ENCODE data around the gene HSPA12A.
"Not testable (repeated sequence)": the region's sequence is repeated elsewhere in the genome, so short reads cannot be mapped to it uniquely, and the experiment has no call there.

The HSPA12A gene

DNA sequence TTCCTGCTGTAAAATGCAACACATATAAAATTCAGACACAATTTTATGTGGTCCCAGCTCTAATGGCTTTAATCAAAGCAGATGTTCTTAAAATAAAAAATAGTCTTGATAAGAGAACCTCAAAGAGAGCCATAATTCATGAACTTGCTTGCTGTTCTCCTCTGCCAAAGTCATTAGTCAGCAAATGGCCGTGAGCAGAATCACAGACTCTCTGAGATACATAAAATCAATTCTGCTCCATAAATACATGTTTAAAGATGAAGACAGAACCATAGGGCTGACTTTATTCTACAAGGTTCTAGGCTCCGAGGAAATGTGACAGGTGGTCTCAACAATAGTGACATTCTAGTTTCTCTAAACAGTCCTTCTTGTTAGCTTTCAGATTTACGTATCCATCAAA, 29.8 kb downstream of the HSPA12A start:
- TF ChIP-seq EZH2phosphoT487 (IDR thresholded peaks at IDR 0.05; ENCODE audit: low read length), result no peak
- TF ChIP-seq, protein P1, sequence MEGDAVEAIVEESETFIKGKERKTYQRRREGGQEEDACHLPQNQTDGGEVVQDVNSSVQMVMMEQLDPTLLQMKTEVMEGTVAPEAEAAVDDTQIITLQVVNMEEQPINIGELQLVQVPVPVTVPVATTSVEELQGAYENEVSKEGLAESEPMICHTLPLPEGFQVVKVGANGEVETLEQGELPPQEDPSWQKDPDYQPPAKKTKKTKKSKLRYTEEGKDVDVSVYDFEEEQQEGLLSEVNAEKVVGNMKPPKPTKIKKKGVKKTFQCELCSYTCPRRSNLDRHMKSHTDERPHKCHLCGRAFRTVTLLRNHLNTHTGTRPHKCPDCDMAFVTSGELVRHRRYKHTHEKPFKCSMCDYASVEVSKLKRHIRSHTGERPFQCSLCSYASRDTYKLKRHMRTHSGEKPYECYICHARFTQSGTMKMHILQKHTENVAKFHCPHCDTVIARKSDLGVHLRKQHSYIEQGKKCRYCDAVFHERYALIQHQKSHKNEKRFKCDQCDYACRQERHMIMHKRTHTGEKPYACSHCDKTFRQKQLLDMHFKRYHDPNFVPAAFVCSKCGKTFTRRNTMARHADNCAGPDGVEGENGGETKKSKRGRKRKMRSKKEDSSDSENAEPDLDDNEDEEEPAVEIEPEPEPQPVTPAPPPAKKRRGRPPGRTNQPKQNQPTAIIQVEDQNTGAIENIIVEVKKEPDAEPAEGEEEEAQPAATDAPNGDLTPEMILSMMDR (IDR thresholded peaks at IDR 0.05; ENCODE audit: low read length), result no peak
- TF ChIP-seq EZH2 (optimal IDR thresholded peaks at IDR 0.05; ENCODE audit: low read depth, low read length), result no peak
- DNase-seq, result no peak
- H3K9ac ChIP-seq (ENCODE audit: low read length), result no peak overlapping the region
- no peaks in the 10 kb centered on the region for H4K20me1 ChIP-seq (ENCODE audit: insufficient read depth, low read length)
- H3K4me1 ChIP-seq (ENCODE audit: low read length), result no peaks in the 10 kb centered on the region
- H3K4me3 ChIP-seq (ENCODE audit: low read length), result no peak overlapping the region
- H3K4me2 ChIP-seq (ENCODE audit: low read depth, low read length), result no peak overlapping the region
- H3K9me3 ChIP-seq (replicated peaks; ENCODE audit: insufficient read depth, low read length), result no peaks in the 10 kb centered on the region
- H3K9me2 ChIP-seq (replicated peaks; ENCODE audit: insufficient read depth, low read length), result no peaks in the 10 kb centered on the region
- H3F3A ChIP-seq (ENCODE audit: insufficient read depth, low read length), result no peaks in the 10 kb centered on the region
- H2AFZ ChIP-seq (ENCODE audit: low read length), result no peak overlapping the region
- no peaks in the 10 kb centered on the region for H3K79me2 ChIP-seq (ENCODE audit: low read length)
- no peaks in the 10 kb centered on the region for H3K36me3 ChIP-seq (replicated peaks; ENCODE audit: insufficient read depth, low read length)
- no peak overlapping the region for H3K27ac ChIP-seq (ENCODE audit: low read length)
- no peaks in the 10 kb centered on the region for H3K27me3 ChIP-seq (replicated peaks; ENCODE audit: insufficient read depth, low read length)

DNA sequence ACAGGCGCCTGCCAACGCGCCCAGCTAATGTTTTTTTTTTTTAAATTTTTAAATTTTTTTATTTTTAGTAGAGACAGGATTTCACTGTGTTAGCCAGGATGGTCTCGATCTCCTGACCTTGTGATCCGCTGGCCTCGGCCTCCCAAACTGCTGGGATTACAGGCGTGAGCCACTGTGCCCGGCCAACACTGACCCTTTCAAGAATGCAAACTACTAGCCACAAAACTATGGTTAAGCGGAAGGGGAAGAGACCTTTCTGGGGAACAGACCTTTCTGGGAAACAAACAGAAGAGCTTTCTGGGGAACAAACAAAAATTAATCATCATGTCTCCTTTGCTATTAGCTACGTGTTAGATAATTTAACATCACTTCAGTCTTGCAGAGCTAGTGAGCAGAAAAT, 30.6 kb downstream of the HSPA12A start:
- not testable (repeated sequence) for H3K9me3 ChIP-seq (replicated peaks; ENCODE audit: insufficient read depth, low read length); H3K79me2 ChIP-seq (ENCODE audit: low read length); H3K9ac ChIP-seq (ENCODE audit: low read length); DNase-seq; H3K4me2 ChIP-seq (ENCODE audit: low read depth, low read length); H3K9me2 ChIP-seq (replicated peaks; ENCODE audit: insufficient read depth, low read length); H3K27ac ChIP-seq (ENCODE audit: low read length); H3K36me3 ChIP-seq (replicated peaks; ENCODE audit: insufficient read depth, low read length); H2AFZ ChIP-seq (ENCODE audit: low read length); H3K27me3 ChIP-seq (replicated peaks; ENCODE audit: insufficient read depth, low read length); H4K20me1 ChIP-seq (ENCODE audit: insufficient read depth, low read length); H3F3A ChIP-seq (ENCODE audit: insufficient read depth, low read length); H3K4me1 ChIP-seq (ENCODE audit: low read length); H3K4me3 ChIP-seq (ENCODE audit: low read length)

DNA sequence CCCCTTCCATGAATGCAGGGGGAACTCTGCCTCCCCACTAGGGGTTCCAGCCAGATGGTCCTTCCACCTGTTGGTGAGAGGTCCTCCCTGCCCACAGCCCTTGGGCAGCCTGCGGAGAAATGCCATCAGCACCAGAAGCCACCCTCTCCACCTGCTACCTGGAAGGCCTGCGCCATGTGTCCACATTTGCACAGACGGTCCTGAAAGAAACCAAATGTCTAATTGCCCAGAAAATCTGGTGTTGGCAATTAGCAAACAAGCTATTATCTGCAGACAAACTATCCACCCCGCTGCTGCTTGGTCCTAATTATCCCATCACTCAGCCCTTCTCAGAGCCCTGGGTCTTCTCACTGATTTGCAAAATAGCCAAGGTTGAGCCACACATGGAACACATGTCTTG, 32.3 kb downstream of the HSPA12A start:
- Histone ChIP-seq H3K36me3 (replicated peaks; ENCODE audit: insufficient read depth, low read length) (no peaks in the 10 kb centered on the region), H4K20me1 (ENCODE audit: insufficient read depth, low read length) (no peaks in the 10 kb centered on the region), H3K27me3 (replicated peaks; ENCODE audit: insufficient read depth, low read length) (no peaks in the 10 kb centered on the region), H3K79me2 (ENCODE audit: low read length) (no peaks in the 10 kb centered on the region), H3K4me3 (ENCODE audit: low read length) (no peak overlapping the region), H2AFZ (ENCODE audit: low read length) (no peak overlapping the region), H3K4me2 (ENCODE audit: low read depth, low read length) (no peak overlapping the region), H3K9me3 (replicated peaks; ENCODE audit: insufficient read depth, low read length) (no peaks in the 10 kb centered on the region), H3K27ac (ENCODE audit: low read length) (no peak overlapping the region), H3K9ac (ENCODE audit: low read length) (no peak overlapping the region), H3F3A (ENCODE audit: insufficient read depth, low read length) (no peaks in the 10 kb centered on the region), H3K9me2 (replicated peaks; ENCODE audit: insufficient read depth, low read length) (no peaks in the 10 kb centered on the region), H3K4me1 (ENCODE audit: low read length) (no peaks in the 10 kb centered on the region)
- no peak for DNase-seq
- TF ChIP-seq EZH2 (optimal IDR thresholded peaks at IDR 0.05; ENCODE audit: low read depth, low read length) (no peak), EZH2phosphoT487 (IDR thresholded peaks at IDR 0.05; ENCODE audit: low read length) (no peak)

DNA sequence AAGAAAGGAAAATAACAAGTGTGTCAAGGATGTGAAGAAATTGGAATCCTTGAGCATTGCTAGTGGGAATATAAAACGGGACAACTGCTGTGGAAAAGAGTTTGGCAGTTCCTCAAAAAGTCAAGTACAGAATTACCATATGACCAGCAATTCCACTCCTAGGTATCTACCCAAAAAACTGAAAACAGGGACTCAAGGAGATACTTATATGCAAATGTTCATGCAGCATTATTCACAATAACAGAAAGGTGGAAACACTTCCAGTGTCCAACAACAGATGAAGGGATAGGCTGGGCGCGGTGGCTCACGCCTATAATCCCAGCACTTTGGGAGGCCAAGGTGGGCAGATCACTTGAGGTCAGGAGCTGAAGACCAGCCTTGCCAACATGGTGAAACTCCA, 33.5 kb downstream of the HSPA12A start:
- no peaks in the 10 kb centered on the region for H3F3A ChIP-seq (ENCODE audit: insufficient read depth, low read length)

More for the DNA sequence above, 33.5 kb downstream of the HSPA12A start:
- Histone ChIP-seq H4K20me1 (ENCODE audit: insufficient read depth, low read length) (no peaks in the 10 kb centered on the region), H3K4me3 (ENCODE audit: low read length) (no peak overlapping the region), H3K27ac (ENCODE audit: low read length) (no peak overlapping the region), H2AFZ (ENCODE audit: low read length) (no peak overlapping the region), H3K9me2 (replicated peaks; ENCODE audit: insufficient read depth, low read length) (no peaks in the 10 kb centered on the region), H3K36me3 (replicated peaks; ENCODE audit: insufficient read depth, low read length) (no peaks in the 10 kb centered on the region), H3K27me3 (replicated peaks; ENCODE audit: insufficient read depth, low read length) (no peaks in the 10 kb centered on the region), H3K9me3 (replicated peaks; ENCODE audit: insufficient read depth, low read length) (no peaks in the 10 kb centered on the region), H3K4me2 (ENCODE audit: low read depth, low read length) (no peak overlapping the region), H3K9ac (ENCODE audit: low read length) (no peak overlapping the region), H3K79me2 (ENCODE audit: low read length) (no peaks in the 10 kb centered on the region), H3K4me1 (ENCODE audit: low read length) (no peaks in the 10 kb centered on the region)
- DNase-seq, result no peak
- TF ChIP-seq, protein P1 (IDR thresholded peaks at IDR 0.05; ENCODE audit: low read length), result no peak
- TF ChIP-seq EZH2 (optimal IDR thresholded peaks at IDR 0.05; ENCODE audit: low read depth, low read length), result no peak
- TF ChIP-seq EZH2phosphoT487 (IDR thresholded peaks at IDR 0.05; ENCODE audit: low read length), result no peak

Data from MM.1S (cell line).